Stomach (tissue), 4 donors: ENCODE data around the gene PTPRCAP.

Experiments used
- EP300 ChIP-seq: sonication (generic); formaldehyde crosslinking; IDR thresholded peaks from one replicate; pipeline ENCODE4 v1.6.1; 2017; ENCODE audit warnings: antibody characterized with exemption
- POLR2A ChIP-seq, 4 donors: fragments of 450-650 bp; IDR thresholded peaks; one replicate each; pipeline ENCODE4 v1.6.1; 2016; ENCODE audit warnings: antibody characterized with exemption in 4 of 4, control low read depth in 2 of 4, mild to moderate bottlenecking in 1 of 4, moderate library complexity in 1 of 4
- POLR2AphosphoS5 ChIP-seq, 3 donors: sonication (generic); formaldehyde crosslinking; IDR thresholded peaks; one replicate each; pipeline ENCODE4 v1.6.1; 2016; ENCODE audit warnings: antibody characterized with exemption in 3 of 3
- TF ChIP-seq, protein P1 (sequence below), 7 experiments: fragments of 450-650 bp in 4 of 7; fragments of 200-600 bp in 3 of 7; sonication (generic) in 3 of 7; IDR thresholded peaks; one replicate each; pipeline ENCODE4 v1.5.1; 2016 to 2019; ENCODE audit warnings: antibody characterized with exemption in 7 of 7, control low read depth in 2 of 7, mild to moderate bottlenecking in 1 of 7

DNA sequence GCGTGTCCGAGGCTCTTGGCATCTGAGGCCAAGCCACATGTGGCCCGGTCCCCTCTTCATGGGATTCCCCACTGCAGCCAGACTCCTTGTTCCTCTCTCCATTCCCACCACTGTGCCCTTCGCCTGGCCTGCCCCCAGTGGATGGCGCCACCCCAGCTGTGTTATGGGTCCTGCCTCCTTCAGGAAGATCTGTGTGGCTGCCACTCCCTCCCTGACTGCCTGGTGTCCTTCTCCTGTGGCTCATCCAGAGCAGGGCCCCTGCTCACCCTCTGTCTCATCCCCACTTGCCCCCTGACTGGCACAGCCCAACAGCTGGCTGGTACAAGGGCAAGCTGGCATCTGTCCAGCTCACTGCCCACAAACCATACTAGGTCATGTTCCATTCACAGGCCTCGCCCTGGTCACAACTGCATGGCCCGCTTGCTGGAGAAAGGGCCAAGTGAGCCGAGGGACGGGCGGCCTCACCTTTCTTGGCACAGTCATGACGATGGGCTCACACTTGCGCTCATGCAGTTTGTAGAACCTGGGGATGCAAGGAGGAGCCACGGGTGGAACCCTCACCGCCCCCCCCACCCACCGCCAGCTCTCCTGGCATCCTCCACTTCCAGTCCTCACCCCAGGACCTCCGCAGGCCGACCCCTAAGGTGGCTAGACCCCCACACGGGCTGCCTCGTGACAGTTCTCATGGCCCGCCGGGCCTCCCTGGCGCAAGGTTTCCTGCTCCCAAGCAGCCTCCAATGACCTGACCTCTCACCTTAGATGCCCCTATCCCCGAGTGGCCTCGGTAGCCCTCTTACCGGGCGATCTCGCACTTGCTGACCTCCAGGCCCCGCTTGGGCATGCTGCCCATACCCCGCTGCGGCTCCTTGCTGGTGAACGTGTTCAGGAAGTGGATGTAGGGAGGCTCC is 2.1 kb upstream of the PTPRCAP start:
- TF ChIP-seq, protein P1, sequence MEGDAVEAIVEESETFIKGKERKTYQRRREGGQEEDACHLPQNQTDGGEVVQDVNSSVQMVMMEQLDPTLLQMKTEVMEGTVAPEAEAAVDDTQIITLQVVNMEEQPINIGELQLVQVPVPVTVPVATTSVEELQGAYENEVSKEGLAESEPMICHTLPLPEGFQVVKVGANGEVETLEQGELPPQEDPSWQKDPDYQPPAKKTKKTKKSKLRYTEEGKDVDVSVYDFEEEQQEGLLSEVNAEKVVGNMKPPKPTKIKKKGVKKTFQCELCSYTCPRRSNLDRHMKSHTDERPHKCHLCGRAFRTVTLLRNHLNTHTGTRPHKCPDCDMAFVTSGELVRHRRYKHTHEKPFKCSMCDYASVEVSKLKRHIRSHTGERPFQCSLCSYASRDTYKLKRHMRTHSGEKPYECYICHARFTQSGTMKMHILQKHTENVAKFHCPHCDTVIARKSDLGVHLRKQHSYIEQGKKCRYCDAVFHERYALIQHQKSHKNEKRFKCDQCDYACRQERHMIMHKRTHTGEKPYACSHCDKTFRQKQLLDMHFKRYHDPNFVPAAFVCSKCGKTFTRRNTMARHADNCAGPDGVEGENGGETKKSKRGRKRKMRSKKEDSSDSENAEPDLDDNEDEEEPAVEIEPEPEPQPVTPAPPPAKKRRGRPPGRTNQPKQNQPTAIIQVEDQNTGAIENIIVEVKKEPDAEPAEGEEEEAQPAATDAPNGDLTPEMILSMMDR (IDR thresholded peaks at IDR 0.05), result no peak
- TF ChIP-seq POLR2A (IDR thresholded peaks at IDR 0.05), result no peak
- TF ChIP-seq EP300, result no peak
- peak in 1 of 3 donors; percentile 9 for TF ChIP-seq POLR2AphosphoS5 (IDR thresholded peaks at IDR 0.05)
